NCI-H460 (cell line): ENCODE results near the gene ROBO2. TPM values are rescaled to one million over a fixed set of nuclear protein-coding genes. Genes with fewer than 3 reads are reported as not detected.
"Not testable (repeated sequence)": the region's sequence is repeated elsewhere in the genome, so short reads cannot be mapped to it uniquely, and the experiment has no call there.

Source experiments
- DNase-seq: peaks from one replicate; pipeline ENCODE4 v3.0.0-alpha.2; 2016; ENCODE audit warnings: low read depth; ENCODE audit errors: extremely low read depth
- total RNA-seq: library from RNA; depleted of rRNA; stranded (reverse); fragments of >200 nt; shearing (Covaris generic); gene quantifications from 2 replicates; pipeline ENCODE4 v1.2.3, GENCODE V29; 2014

The ROBO2 gene
- total RNA-seq, 1 experiment from 2014 or later, result 0.05 TPM

DNA sequence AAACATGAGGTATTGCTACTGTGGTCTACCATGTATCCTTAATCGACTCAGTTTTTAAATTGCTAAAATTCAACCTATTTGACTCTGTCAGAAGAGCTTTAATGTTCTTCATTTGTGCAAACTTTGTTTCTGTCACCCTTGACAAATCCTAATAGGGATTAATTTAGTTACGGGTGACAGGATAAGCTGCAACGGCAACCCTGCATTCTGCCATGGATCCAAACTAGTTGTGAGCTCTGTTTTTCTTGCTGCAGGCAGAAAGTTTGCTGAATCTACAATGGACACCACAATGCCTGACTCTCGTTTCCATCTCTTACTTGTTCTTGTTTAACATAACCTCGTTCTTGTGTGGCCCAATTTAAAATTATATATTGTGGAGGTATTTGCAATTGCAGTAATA, 352.3 kb downstream of the ROBO2 start:
- no peak for DNase-seq

- no peak for DNase-seq
Observed at GRCh38 chr3:77394046-77394445, 354.1 kb downstream of the ROBO2 start.

GRCh38 chr3:77404871-77405270, 365.0 kb downstream of the ROBO2 start:
- no peak for DNase-seq

DNA sequence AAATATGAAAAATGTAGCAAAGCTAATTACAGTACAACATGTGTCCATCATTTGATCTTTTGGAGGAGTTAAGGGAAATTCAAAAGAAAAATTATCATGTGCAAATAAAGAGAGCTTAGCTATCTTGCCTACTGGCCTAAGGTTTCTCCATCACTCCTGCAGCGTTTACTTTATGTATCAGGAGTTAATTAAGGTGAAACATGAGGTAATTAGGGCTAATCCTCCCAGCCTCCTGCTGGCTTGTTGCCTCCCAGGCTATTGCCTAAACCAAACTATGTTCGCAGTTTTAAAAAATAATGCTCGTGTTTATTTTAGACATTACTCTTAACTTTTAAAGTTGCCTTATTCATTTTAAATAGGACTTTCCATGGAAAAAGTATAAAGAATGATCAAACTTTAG, 367.5 kb downstream of the ROBO2 start:
- DNase-seq, result no peak

DNA sequence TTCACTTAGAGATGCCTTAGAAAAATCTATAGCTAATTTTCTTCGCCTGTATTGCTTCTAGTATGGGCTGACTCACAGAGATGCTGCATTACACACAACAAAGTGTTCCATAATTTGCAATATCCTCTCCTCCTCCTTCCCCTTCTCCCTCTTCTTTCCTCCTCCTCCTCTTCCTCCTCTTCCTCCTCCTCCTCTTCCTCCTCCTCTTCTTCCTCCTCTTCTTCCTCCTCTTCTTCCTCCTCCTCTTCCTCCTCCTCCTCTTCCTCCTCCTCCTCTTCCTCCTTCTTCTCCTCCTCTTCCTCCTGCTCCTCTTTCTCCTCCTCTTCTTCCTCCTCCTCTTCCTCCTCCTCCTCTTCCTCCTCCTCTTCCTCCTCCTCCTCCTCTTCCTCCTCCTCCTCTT, 370.4 kb downstream of the ROBO2 start:
- not testable (repeated sequence) for DNase-seq

GRCh38 chr3:77411334-77411733, 371.4 kb downstream of the ROBO2 start:
- no peak for DNase-seq

- no peak for DNase-seq
Observed at GRCh38 chr3:77412021-77412438, 372.1 kb downstream of the ROBO2 start.

- DNase-seq, result no peak
Observed at GRCh38 chr3:77412584-77412983, 372.7 kb downstream of the ROBO2 start.

DNA sequence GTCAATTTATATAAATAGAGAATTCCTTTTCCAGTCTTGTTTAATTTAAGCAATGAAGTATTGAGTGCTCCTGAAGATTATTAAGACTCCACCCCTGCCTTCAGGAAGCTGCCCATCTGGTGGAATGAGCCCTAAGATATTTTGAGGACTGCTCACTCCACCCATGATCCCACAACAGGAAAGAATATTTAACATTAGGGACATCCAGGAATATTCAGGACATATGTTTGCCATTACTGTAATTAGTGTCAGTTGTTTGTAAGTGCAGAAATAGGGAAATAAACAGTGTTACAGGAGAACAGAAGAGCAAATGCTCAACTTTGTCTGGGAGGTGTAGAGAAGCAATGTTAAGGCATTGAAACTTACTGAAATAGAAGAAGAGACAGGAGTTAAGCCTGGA, 375.0 kb downstream of the ROBO2 start:
- DNase-seq, result no peak

DNA sequence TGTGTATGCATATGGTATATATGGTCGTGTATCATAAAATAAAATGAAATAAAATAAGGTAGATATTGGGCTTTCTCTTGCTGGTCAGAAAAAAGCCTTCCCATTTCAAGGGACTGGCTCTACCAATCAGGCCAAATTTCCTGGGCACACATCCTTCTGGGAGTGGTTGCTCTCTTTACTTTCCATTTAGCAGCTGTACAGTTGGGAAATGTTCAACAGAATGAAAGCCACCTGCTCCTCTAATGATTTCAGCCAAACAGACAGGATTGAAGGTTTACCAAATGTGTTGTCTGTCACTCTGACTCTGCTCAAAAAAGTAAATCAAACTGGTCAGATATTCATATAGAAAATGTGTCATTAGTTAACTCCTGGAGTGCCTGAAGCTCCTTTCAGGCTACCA, 380.4 kb downstream of the ROBO2 start:
- no peak for DNase-seq

DNA sequence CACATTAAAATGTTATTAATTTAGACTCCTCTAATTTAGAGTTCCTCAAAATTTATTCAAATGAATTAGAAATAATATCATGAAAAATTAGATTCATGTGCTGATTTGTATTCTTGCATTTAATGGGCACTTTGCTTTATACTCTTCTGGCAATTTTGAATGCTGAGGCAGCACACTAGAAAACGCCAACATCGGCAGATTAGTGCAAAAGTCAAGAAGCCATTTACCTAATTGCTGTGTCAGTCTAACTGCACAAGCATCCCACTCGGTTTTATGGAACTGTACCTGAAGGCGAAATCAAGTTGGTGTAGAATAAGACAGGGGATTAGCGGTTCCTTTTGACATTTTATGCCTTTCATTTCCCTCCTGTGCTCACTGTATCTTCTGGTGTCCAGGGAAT, 382.0 kb downstream of the ROBO2 start:
- no peak for DNase-seq

DNA sequence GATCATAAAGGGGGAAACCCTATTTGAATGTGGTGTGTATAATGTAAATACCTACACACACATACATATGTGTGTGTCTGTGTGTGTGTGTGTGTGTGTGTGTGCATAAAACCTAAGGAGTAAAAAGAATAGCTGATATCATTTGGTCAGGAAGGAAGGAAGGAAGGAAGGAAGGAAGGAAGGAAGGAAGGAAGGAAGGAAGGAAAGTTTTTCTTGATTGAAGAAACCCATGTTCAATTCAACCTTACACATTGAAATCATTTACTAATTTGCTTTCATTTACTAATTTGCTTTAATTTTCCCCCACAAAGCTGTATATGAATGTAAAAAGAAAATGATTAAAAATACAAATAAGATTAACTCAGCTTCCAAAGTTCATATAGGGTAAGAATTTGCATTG, 386.6 kb downstream of the ROBO2 start:
- no peak for DNase-seq

DNA sequence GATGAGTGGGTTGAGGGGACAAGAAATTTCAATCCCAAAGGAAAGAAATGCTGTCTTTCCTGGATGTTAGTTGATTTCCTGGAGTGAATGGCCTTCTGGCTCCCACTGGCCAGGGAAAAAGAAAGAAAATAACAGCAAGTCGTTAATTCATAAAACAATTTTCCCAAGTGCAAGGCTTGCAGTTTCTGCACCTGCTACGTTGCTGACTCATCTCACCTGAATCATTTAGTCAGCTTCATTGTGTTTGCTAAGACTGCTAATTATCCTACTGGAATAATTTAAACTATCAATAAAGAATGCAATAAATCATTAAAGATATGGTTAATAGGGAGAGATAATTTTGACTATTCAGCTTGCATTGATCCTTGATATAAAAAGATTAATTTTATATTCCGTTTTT, 387.6 kb downstream of the ROBO2 start:
- no peak for DNase-seq

DNA sequence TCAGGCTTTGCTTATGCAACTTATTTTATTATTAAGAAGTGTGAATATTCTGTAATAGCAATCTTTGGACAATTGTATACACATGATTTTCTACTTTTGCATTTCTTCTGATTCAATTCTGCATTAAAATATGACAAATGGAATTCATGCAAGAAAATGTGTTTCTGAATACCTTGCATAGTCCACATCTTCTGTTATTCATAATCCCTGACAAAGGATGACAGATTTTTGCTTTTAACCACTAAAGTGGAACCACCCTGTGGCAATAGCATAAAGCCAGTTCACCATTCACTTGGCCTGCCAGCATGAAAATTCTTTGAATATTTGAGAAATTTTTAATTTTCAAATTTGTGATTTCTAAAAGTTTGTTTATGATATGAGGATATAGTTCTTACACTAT, 397.0 kb downstream of the ROBO2 start:
- no peak for DNase-seq

- no peak for DNase-seq
Observed at GRCh38 chr3:77446084-77446483, 406.2 kb downstream of the ROBO2 start.

- no peak for DNase-seq
Observed at GRCh38 chr3:77446761-77447160, 406.9 kb downstream of the ROBO2 start.

DNA sequence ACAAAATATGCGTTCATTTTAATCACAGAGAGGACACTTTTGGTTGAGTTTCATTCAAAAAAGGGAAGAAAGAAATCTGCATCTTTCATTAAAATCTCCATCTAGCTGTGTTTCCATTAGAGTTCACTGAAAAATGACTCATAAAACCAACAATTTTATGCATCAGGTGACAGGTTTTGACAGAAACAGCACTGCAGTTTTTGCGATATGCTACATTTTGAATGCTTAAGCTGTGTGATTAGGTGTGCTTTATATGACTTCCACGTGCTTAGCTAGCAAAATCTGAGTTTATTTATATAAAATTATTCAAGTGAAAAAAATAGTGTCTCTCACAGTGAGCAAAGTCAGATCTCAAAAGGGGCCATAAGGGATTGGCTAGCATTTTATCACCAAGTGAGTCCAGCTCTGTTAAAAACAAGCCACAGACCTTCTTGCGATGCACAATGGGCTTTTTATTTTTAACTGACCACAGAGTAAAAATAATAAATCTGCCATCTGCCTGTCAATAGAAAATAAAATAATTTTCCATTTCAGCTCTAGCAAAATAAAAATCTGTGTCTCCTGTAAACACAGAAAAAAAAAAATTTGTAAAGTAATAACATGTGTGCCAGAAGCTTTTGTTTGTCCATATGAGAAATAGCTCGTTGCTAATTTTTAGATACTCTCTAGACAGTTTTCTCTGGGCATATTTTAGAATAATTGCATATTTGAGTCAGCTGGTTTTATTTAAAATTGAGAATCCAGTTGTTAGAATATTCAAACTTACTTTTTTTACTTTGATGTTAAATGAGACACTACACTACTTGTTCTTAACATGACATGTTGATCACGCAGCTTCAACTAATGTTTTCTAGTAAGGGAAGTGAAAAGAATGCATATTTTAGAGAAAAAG, 409.8 kb downstream of the ROBO2 start:
- no peak for DNase-seq

- no peak for DNase-seq
Observed at GRCh38 chr3:77456431-77456830, 416.5 kb downstream of the ROBO2 start.

DNA sequence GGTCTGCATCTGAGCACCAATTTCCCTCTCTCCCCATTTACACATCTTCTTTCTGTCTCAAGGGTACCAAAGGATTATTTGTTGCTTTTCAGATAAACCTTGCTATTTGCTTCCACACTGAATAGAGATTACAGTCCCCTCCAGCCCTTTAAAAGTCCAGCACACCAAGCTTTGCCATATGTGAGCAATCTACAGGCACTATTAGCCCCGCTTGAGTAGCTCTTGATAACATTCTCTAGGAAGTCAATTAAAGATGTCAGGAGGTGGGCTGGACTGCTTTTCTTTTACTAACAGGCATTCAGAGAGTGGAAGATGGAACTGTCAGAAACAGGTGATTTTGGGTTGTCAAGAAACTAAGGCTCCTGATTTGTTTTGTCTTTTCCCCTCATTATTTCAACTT, 417.0 kb downstream of the ROBO2 start:
- no peak for DNase-seq

- no peak for DNase-seq
Observed at GRCh38 chr3:77459926-77460325, 420.0 kb downstream of the ROBO2 start.

DNA sequence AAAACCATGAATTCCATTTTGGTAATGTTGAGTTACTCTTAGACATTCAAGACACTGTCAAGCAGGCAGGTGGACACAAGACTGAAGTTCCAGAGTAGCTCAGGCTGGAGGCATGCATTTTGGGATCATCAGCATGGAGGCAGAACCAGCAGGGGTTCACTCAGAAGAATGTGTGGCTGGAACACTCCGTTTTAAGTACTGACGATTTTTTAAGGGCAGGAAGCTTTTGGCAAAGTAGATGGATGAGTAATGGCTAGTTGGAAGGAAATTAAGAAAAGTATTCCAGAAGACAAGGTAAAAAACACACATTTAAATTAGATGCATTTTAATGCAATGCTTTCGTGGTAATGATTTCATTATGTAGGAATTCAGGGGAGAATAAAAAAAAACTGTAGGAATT, 420.4 kb downstream of the ROBO2 start:
- DNase-seq, result no peak

DNA sequence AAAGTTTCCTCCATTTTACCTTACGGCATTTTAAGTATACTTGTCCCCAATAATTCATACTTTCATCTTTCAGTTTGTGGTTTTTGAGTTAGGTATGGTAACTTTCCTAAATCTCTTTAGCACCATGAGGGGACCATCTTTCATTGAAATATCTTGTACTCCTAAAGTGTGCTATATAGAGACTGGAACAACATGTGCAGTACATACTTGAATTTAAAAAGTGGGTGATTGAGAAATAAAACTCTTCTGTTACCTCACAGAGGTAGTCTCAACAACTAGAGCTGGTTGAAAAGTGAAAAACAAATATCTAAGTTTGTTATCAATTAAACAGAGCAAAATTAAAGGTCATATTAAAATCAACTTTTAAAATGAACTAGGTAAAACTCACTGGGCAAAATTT, 423.1 kb downstream of the ROBO2 start:
- DNase-seq, result no peak
